HEK293 (cell line): ENCODE results near the gene GTSF1L.

ENCODE experiments used
- HOXD13 ChIP-seq: sonication (generic); formaldehyde crosslinking; IDR thresholded peaks from 2 replicates; pipeline ENCODE4 v1.8.0; 2022; ENCODE audit warnings: missing genetic modification reagents, borderline replicate concordance
- KLF16 ChIP-seq: fragments of 450-650 bp; formaldehyde crosslinking; IDR thresholded peaks from 2 replicates; pipeline ENCODE4 v1.5.1; 2017; ENCODE audit warnings: missing biosample characterization, missing genetic modification characterization
- ZNF776 ChIP-seq: fragments of 450-650 bp; formaldehyde crosslinking; IDR thresholded peaks from 2 replicates; pipeline ENCODE4 v1.5.0; 2017; ENCODE audit warnings: missing biosample characterization, missing genetic modification characterization, borderline replicate concordance

DNA sequence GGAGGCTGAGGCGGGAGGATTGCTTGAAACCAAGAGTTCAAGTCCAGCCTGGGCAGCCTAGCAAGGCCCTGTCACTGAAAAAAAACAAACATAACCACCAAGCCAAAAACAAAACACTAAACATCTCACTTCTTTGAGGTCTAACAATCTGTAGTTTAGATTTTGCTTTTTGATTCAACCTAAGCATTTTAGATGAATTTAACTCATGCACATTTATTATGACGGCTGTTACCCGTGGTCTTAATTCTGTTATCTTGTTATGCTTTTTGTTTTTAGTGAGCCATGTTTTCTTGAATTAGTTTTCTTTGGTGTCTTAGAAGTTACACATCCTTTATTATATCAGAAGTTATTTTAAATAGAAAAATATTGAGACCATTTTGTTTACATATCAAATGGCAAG is 13.8 kb upstream of the GTSF1L start:
- TF ChIP-seq ZNF776 (tag by site-specific recombination) (no peak), KLF16 (no peak), HOXD13 (no peak)
